ENCODE data around the gene COL4A3.

COL4A3 gene

DNA sequence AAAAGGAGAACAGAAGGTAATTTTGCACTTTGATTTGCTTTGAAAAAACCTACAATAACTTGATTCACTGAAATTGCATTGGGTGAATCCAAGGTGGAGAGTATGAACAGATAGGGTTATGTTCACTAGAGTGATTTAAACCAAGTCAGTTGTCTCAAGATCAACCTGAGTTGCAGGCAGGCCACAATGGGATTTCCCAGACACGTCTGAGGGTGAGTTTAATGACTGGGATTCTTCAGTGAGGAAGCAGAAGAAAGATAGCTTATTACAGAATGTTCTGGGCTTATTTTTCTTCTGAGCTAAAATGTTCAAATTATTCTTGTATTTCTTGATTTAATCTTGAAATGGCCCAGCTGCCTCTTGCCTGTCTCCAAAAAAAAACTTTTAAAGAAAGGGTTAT, 20.5 kb upstream of the COL4A3 start:
- TF ChIP-seq, protein P1, sequence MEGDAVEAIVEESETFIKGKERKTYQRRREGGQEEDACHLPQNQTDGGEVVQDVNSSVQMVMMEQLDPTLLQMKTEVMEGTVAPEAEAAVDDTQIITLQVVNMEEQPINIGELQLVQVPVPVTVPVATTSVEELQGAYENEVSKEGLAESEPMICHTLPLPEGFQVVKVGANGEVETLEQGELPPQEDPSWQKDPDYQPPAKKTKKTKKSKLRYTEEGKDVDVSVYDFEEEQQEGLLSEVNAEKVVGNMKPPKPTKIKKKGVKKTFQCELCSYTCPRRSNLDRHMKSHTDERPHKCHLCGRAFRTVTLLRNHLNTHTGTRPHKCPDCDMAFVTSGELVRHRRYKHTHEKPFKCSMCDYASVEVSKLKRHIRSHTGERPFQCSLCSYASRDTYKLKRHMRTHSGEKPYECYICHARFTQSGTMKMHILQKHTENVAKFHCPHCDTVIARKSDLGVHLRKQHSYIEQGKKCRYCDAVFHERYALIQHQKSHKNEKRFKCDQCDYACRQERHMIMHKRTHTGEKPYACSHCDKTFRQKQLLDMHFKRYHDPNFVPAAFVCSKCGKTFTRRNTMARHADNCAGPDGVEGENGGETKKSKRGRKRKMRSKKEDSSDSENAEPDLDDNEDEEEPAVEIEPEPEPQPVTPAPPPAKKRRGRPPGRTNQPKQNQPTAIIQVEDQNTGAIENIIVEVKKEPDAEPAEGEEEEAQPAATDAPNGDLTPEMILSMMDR (conservative IDR thresholded peaks at IDR 0.05; ENCODE audit: control insufficient read depth, insufficient read depth, low read depth, low read length) = no peak
- H3K4me3 ChIP-seq (ENCODE audit: control insufficient read depth, low read depth, low read length) = no peak overlapping the region
- DNase-seq (ENCODE audit: low read depth) = no peak

DNA sequence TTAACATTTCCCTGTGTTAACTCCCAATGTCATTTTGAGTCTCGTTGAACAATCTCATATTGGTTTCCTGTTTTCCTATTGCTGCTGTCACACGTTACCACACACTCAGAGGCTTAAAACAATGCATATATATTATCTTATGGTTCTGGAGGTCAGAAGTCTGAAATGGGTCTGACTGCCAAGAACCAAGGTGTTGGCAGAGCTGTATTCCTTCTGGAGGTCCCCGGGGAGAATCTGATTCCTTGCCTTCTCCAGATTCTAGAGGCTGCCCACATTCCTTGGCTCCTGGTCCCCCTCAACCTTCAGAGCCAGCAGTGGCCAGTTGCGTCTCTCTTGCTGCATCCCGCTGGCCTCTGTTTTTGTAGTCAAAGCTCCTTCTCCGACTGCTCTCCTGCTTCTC, 18.0 kb upstream of the COL4A3 start:
- no peak overlapping the region for H3K4me3 ChIP-seq (ENCODE audit: control insufficient read depth, low read depth, low read length)
- TF ChIP-seq, protein P1 (conservative IDR thresholded peaks at IDR 0.05; ENCODE audit: control insufficient read depth, insufficient read depth, low read depth, low read length) = no peak
- DNase-seq (ENCODE audit: low read depth) = no peak

DNA sequence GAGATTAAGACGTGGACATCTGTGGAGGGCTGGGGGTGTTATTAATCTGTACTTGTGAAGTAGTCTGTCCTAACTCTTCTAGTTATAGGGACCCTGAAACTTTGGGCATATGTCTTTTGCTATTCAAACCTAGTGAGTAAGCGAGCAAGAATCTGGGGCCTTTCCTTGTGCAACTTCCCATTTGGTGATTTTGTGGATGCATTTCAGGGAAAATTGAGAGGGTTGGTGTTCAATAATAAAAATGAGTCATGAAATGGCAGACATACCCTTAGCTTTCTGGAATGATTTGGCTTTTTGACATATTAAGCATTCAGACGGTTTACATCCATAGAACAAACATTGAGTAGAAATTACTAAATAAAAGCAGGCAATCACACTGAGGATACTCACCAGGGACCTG, 17.4 kb upstream of the COL4A3 start:
- TF ChIP-seq, protein P1 (conservative IDR thresholded peaks at IDR 0.05; ENCODE audit: control insufficient read depth, insufficient read depth, low read depth, low read length) = no peak
- DNase-seq (ENCODE audit: low read depth) = peak; percentile 86
- H3K4me3 ChIP-seq (ENCODE audit: control insufficient read depth, low read depth, low read length) = no peak overlapping the region

DNA sequence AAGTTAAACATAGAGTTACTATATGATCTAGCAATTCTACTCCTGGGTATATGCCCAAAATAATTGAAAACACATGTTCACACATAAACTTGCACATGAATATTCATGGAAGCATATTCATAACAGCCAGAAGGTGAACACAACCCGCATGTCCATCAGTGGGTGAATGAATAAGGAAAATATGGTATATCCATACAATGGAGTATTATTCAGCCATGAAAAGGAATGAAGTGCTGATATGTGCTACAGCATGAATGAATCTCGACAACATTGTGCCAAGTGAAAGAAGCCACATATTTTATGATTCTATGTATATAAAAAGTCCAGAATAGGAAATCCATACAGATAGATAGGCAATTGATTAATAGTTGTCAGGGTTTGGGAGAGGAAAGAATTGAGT, 16.3 kb upstream of the COL4A3 start:
- H3K4me3 ChIP-seq (ENCODE audit: control insufficient read depth, low read depth, low read length) = no peak overlapping the region
- TF ChIP-seq, protein P1 (conservative IDR thresholded peaks at IDR 0.05; ENCODE audit: control insufficient read depth, insufficient read depth, low read depth, low read length) = no peak
- no peak for DNase-seq (ENCODE audit: low read depth)

DNA sequence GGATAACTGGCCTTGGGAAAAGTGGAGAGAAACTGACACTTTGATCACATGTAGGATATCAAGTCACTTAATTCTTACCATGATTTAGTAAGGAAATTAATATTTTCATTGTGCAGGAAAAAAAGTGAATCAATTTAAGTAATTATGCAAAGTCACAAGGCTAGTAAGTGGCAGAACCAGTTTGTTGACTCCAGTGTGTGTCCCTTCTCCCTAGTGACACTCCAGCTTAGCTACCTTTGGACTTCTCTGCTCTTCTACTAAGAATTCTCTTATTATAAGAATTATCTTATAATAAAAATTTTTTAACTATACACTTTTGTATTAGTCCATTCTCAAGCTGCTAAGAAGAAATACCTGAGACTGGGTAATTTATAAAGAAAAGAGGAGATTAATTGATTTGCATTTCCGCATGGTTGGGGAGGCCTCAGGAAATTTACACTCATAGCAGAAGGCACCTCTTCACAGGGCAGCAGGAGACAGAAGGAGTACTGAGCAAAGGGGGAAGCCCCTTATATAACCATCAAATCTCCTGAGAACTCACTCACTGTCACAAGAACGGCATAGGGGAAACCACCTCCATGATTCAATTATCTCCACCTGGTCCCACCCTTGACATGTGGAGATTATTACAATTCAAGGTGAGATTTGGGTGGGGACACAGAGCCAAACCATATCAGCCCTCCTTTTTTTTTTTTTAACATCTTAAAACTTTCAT, 14.0 kb upstream of the COL4A3 start:
- DNase-seq (ENCODE audit: low read depth) = no peak
- TF ChIP-seq, protein P1 (conservative IDR thresholded peaks at IDR 0.05; ENCODE audit: control insufficient read depth, insufficient read depth, low read depth, low read length) = no peak
- no peak overlapping the region for H3K4me3 ChIP-seq (ENCODE audit: control insufficient read depth, low read depth, low read length)

DNA sequence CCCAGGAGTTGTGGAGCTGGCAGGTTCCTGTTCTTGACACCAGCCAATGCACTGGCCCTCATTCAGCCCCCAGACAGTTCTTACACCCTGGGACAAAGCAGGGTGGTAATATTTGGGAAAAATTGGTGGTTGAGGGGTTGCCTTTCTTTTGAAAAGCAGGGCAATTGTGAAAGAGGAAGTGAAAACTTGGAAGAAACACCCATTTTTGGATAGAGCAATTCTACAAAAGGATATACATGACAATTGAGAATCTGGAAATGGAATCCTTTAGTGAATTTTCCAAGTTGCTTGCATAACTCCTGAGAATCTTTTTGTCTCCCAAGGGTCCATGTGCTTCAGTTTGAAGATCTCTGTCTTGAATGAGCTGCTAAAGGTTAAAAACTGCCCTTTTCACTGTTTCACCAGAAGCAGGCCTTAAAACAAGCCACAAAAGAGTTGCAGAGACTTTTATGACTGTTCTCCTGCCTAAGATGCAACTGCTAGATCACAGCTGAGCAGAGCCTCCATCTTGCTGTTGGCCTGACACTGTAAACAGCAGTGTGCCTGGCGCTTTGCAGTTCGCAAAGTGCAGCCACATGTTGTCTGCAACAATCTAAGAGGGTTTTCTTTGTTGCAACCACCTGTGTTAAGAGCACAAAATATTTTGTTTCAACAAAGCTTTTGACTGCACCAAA, 12.2 kb upstream of the COL4A3 start:
- TF ChIP-seq, protein P1 (conservative IDR thresholded peaks at IDR 0.05; ENCODE audit: control insufficient read depth, insufficient read depth, low read depth, low read length) = no peak
- DNase-seq (ENCODE audit: low read depth) = peak; percentile 75
- no peak overlapping the region for H3K4me3 ChIP-seq (ENCODE audit: control insufficient read depth, low read depth, low read length)

Data from fibroblast of mammary gland (primary cell).